Glutamatergic neuron (in vitro differentiated cells): ENCODE measurements around the gene TCF12. TPM values are rescaled to one million over a fixed set of nuclear protein-coding genes. Genes with fewer than 3 reads are reported as not detected.

ENCODE experiments used
- DNase-seq: peaks from one replicate; pipeline ENCODE4 v3.0.0; 2022
- H3K27ac Mint-ChIP-seq: one replicate; pipeline ENCODE4 v1.8.0; 2020; ENCODE audit warnings: mild to moderate bottlenecking, mixed read lengths, inconsistent platforms; ENCODE audit not compliant: unreplicated experiment
- H3K27me3 Mint-ChIP-seq: one replicate; pipeline ENCODE4 v1.8.0; 2020; ENCODE audit warnings: mild to moderate bottlenecking, moderate library complexity, mixed read lengths, inconsistent platforms; ENCODE audit not compliant: unreplicated experiment
- H3K36me3 Mint-ChIP-seq: one replicate; pipeline ENCODE4 v1.8.0; 2020; ENCODE audit warnings: mild to moderate bottlenecking, mixed read lengths, inconsistent platforms; ENCODE audit not compliant: unreplicated experiment
- H3K4me1 Mint-ChIP-seq: one replicate; pipeline ENCODE4 v1.8.0; 2020; ENCODE audit warnings: mild to moderate bottlenecking, low read depth, mixed read lengths, inconsistent platforms; ENCODE audit not compliant: unreplicated experiment
- H3K4me3 Mint-ChIP-seq: one replicate; pipeline ENCODE4 v1.8.0; 2020; ENCODE audit warnings: mild to moderate bottlenecking, mixed read lengths, inconsistent platforms; ENCODE audit not compliant: unreplicated experiment
- H3K9me3 Mint-ChIP-seq: one replicate; pipeline ENCODE4 v1.8.0; 2020; ENCODE audit warnings: mild to moderate bottlenecking, moderate library complexity, mixed read lengths, inconsistent platforms; ENCODE audit not compliant: unreplicated experiment
- total RNA-seq: library from RNA; stranded (reverse); fragmentation: NEBNext Ultra II Directional; extraction: Animal tissue kit (Norgen Biotek cat#: 25700); gene quantifications from one replicate; pipeline ENCODE4 v1.2.1, GENCODE V29; 2021; ENCODE audit not compliant: unreplicated experiment
- TF ChIP-seq, protein P1 (sequence below): fragments of 200-600 bp; sonication (generic); IDR thresholded peaks from one replicate; pipeline ENCODE4 v1.5.0; 2021; ENCODE audit not compliant: partially characterized antibody, unreplicated experiment

Gene TCF12
- total RNA-seq, 1 donor from 2014 or later = 140 TPM

DNA sequence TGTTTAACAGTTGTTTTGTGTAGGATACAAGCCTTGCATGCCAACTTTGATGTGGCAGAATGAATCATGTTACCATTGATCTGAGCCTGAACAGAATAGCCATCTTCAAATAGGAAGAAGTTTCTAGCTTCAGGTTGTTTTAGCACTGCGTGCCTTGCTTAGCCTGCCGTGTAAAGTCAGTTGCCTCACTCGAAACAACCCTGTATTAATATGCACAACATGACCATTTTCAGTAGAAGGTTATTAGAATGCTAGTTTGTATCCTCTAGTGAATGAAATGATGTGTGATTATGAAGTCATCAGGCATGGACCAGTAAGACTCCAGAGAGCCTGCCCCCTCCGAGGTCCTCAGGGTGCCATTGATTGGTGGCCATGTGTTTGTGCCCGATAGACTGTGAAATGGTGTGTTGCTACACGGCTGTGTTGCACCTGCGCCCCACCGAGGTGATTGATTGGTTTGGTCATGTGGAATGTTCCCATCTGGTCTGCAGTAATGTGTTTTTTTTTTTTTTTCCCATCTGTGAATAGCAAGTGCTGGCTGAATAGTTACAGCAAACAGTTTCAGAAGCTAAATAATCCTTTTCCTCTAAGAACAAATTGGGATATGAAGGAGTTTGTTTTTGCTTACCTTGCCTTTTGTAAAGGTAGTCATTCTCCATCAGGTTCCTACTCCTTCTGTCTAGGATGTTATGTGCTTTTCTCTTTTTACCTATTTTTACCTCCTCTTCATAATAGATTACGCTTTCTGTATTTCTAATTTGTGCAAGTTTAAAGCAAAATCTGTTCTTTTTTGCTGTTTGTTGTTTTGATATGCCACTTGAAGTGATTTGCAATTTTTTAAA lies 214.9 kb downstream of the TCF12 start:
- Mint-ChIP-seq H3K4me1 (peaks cover 64% of the 10 kb centered on the region), H3K27me3 (peaks cover 8% of the 10 kb centered on the region), H3K27ac (peak overlapping the region; percentile 98), H3K4me3 (peak overlapping the region; percentile 72), H3K9me3 (peaks cover 17% of the 10 kb centered on the region), H3K36me3 (peaks cover 5% of the 10 kb centered on the region)
- TF ChIP-seq, protein P1, sequence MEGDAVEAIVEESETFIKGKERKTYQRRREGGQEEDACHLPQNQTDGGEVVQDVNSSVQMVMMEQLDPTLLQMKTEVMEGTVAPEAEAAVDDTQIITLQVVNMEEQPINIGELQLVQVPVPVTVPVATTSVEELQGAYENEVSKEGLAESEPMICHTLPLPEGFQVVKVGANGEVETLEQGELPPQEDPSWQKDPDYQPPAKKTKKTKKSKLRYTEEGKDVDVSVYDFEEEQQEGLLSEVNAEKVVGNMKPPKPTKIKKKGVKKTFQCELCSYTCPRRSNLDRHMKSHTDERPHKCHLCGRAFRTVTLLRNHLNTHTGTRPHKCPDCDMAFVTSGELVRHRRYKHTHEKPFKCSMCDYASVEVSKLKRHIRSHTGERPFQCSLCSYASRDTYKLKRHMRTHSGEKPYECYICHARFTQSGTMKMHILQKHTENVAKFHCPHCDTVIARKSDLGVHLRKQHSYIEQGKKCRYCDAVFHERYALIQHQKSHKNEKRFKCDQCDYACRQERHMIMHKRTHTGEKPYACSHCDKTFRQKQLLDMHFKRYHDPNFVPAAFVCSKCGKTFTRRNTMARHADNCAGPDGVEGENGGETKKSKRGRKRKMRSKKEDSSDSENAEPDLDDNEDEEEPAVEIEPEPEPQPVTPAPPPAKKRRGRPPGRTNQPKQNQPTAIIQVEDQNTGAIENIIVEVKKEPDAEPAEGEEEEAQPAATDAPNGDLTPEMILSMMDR = no peak
- peak; percentile 90 for DNase-seq

DNA sequence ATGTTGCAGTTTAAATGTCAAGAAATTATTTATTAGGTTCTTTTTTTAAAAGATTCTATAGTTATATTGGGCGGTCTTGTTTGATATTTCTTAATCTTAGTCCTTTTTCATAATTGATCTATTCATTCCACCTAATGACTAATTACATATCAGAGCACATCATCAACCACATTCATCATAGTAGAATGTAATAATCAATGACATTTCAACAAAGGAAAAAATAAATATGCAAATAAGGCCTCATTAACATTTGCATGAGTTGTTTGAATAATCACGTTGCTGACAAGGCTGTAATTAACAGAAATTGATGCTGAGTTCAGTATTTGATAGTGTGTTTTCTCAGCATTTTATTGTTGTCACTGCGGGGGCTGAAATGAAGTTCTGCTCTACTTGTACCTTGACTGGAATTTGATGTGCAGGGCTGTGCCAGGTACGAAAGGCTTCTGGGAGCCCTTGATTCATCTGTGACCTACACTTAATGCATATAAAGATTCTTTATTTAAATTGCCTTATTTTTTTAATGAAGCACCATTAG lies 215.7 kb downstream of the TCF12 start:
- peaks cover 66% of the 10 kb centered on the region for H3K4me1 Mint-ChIP-seq
- H3K4me3 Mint-ChIP-seq = peak overlapping the region; percentile 72
- TF ChIP-seq, protein P1 = no peak
- H3K9me3 Mint-ChIP-seq = peaks cover 17% of the 10 kb centered on the region
- no peak for DNase-seq
- peak overlapping the region; percentile 98 for H3K27ac Mint-ChIP-seq
- H3K36me3 Mint-ChIP-seq = peaks cover 5% of the 10 kb centered on the region
- peaks cover 8% of the 10 kb centered on the region for H3K27me3 Mint-ChIP-seq

DNA sequence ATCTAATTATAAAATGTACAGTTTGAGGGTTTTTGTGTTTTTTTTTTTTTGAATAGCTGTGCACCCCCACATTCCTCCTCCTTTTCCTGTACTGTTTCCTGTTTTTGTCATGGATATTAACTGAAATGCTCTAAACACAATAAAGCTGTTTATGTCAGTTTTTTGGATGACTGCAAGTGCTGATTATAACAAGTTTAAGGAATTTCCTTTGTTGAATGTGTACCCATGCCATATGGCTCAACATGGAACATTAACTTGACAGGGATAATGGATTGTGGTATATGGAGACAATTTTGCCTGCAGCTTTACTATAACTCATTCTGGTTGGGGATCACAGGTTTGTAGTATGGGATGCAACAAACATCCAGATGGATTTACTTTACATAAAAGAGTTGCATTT lies 216.4 kb downstream of the TCF12 start:
- H3K27ac Mint-ChIP-seq = peak overlapping the region; percentile 98
- peak overlapping the region; percentile 82 for H3K4me3 Mint-ChIP-seq
- DNase-seq = no peak

DNA sequence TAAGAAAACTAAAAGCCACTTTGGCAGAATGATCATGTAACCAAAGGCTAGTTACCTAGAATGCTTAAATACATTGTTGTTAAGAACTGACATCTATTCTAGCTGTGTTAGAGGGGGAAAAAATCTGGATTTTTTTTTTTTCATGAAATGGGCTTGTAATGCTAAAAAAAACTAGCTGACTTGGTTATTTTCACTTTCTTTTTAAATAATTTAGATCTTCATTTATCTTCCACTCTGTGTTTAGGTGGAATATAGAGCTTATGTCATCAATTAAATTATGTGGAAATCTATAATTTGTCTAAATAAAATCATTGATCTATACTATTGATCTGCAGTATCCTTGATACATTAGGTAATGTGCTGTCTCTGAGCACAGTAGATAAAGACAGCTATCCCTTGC lies 217.4 kb downstream of the TCF12 start:
- Mint-ChIP-seq H3K4me3 (peak overlapping the region; percentile 81), H3K27me3 (peaks cover 8% of the 10 kb centered on the region), H3K36me3 (peaks cover 5% of the 10 kb centered on the region), H3K27ac (peak overlapping the region; percentile 76), H3K4me1 (peaks cover 63% of the 10 kb centered on the region), H3K9me3 (peaks cover 17% of the 10 kb centered on the region)
- DNase-seq = no peak
- TF ChIP-seq, protein P1 = no peak

More for the DNA sequence above, 216.4 kb downstream of the TCF12 start:
- TF ChIP-seq, protein P1 = no peak
- Mint-ChIP-seq H3K36me3 (peaks cover 5% of the 10 kb centered on the region), H3K27me3 (peaks cover 8% of the 10 kb centered on the region), H3K9me3 (peaks cover 17% of the 10 kb centered on the region), H3K4me1 (peaks cover 69% of the 10 kb centered on the region)

DNA sequence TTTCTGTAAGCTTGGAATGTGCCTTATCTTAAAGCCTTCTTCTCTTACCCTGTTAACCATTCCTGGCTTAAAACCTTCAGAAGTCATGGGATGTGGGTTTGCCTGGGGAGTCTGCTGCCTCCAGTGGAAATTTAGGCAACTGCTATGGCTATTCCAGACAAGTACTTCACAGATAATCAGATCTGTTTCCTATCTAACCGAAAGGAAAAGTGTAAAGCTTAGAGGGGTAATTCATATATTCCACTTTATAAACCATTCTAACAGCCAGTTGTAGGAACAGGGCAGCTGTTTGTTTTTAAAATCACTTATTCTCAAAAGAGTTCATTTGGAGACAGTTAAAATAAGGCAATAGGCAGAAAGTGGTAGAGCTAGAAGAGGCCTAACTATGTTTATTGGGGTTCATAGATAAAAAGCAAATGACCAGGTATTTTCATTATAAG lies 219.9 kb downstream of the TCF12 start:
- TF ChIP-seq, protein P1 = peak; percentile 81
- Mint-ChIP-seq H3K4me3 (no peak overlapping the region), H3K9me3 (peaks cover 13% of the 10 kb centered on the region), H3K36me3 (peaks cover 3% of the 10 kb centered on the region), H3K4me1 (peaks cover 44% of the 10 kb centered on the region), H3K27me3 (peaks cover 5% of the 10 kb centered on the region), H3K27ac (no peak overlapping the region)
- peak; percentile 29 for DNase-seq
